Measurements from ENCODE around the gene CSPG4.

The CSPG4 gene

DNA sequence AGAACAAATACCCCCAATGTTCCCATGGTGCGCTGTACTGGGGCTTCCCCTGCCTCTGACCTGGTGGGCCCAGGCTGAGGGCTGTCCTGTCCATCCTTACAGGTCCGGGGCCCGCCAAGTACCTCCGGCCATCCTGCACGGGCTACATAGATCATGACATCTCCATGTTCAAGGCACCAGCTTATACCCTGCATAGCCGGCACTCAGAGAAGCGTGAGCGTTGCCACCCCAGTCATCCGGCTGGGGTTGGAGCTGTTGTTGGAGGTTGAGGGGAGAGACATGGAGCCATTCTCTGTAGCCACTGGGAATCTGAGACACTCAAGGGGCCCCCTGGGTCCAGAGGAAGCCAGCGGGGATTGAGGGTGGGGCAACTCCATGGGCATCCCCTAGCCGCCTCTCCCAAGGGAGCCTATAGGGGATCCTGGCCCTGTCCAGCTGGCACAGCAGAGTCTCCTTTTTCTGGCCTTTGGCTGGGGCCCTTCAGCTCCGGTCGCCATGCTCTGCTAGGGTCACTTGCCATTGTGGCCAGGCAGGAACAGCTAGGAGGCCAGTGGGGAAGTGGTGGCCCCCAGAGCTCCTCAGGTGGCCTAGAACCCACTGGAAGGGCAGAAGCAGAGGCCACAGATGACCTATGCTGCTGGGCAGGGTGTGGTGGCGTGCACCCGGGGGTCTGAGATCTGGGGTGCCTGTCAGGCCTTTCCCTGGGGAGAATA is 12.5 kb upstream of the CSPG4 start:
- H3K27me3 ChIP-seq (ENCODE audit: control insufficient read depth, low read length) = no peaks in the 10 kb centered on the region
- H3K79me2 ChIP-seq (ENCODE audit: control insufficient read depth, low read length) = no peaks in the 10 kb centered on the region
- no peak overlapping the region for H3K4me2 ChIP-seq (ENCODE audit: low read length)
- H3K9me2 ChIP-seq (replicated peaks; ENCODE audit: control insufficient read depth, low read length) = no peaks in the 10 kb centered on the region
- H4K20me1 ChIP-seq (ENCODE audit: control insufficient read depth, insufficient read depth, low read depth, low read length) = no peaks in the 10 kb centered on the region
- H3K9me3 ChIP-seq (ENCODE audit: control insufficient read depth, insufficient read depth, low read length) = no peaks in the 10 kb centered on the region
- no peak overlapping the region for H3K27ac ChIP-seq (ENCODE audit: low read depth, low read length)
- H3K4me1 ChIP-seq (ENCODE audit: control insufficient read depth, low read length) = no peaks in the 10 kb centered on the region
- H3F3A ChIP-seq (ENCODE audit: control insufficient read depth, insufficient read depth) = no peaks in the 10 kb centered on the region
- TF ChIP-seq EZH2phosphoT487 (IDR thresholded peaks at IDR 0.05; ENCODE audit: borderline replicate concordance, low read length) = no peak
- no peak for TF ChIP-seq CTCF (IDR thresholded peaks at IDR 0.05; ENCODE audit: low read depth, low read length, poor library complexity, severe bottlenecking)
- no peak overlapping the region for H3K4me3 ChIP-seq (ENCODE audit: low read length)
- no peaks in the 10 kb centered on the region for H3K36me3 ChIP-seq (ENCODE audit: control insufficient read depth, low read length)

DNA sequence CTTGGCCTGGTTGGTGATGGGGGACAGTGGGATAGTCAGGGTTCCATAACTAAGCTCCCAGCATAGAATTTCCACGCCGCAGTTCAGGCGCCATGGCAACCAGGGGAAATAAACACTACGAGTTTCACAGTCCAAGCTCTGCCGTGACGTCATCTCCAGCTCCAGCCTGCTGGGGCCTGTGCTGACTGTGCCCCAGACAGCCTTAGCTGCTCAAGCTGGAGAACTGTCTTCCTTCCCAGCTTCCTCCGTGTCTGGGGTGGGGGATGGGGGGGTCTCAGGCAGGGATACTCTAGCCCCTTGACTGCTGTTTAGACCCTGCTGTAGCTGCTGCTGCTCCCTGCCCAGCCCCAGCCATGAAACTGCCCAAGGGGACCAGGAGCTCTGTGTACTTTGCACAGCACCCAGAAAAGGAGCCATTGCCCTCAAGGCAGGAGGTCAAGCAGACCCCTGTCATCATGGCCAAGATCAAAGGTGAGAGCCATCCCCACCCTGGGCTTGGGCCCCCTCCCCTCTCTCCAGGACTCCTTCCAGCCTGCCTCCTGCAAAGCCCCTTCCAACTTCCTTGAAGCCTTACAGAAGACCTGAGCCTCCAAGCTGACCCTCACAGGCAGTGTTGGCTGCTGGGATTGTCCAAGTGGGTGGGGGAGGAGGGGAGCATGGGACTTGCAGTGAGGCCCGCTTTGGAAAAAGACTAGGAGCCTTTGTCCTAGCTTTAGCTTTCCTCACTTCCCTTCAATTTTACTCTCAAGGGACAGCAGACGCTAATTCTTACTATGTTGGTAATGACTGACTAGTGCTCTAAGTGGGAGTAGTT is 11.4 kb upstream of the CSPG4 start:
- Histone ChIP-seq H3K4me3 (ENCODE audit: low read length) (no peak overlapping the region), H3K79me2 (ENCODE audit: control insufficient read depth, low read length) (no peaks in the 10 kb centered on the region), H3K27me3 (ENCODE audit: control insufficient read depth, low read length) (no peaks in the 10 kb centered on the region), H3K9me3 (ENCODE audit: control insufficient read depth, insufficient read depth, low read length) (no peaks in the 10 kb centered on the region), H3K4me1 (ENCODE audit: control insufficient read depth, low read length) (no peaks in the 10 kb centered on the region), H3F3A (ENCODE audit: control insufficient read depth, insufficient read depth) (no peaks in the 10 kb centered on the region), H3K27ac (ENCODE audit: low read depth, low read length) (no peak overlapping the region), H3K36me3 (ENCODE audit: control insufficient read depth, low read length) (no peaks in the 10 kb centered on the region), H3K4me2 (ENCODE audit: low read length) (no peak overlapping the region), H4K20me1 (ENCODE audit: control insufficient read depth, insufficient read depth, low read depth, low read length) (no peaks in the 10 kb centered on the region), H3K9me2 (replicated peaks; ENCODE audit: control insufficient read depth, low read length) (no peaks in the 10 kb centered on the region)
- TF ChIP-seq EZH2phosphoT487 (IDR thresholded peaks at IDR 0.05; ENCODE audit: borderline replicate concordance, low read length) (no peak), CTCF (IDR thresholded peaks at IDR 0.05; ENCODE audit: low read depth, low read length, poor library complexity, severe bottlenecking) (no peak)

GRCh38 chr15:75723171-75723846 is 10.7 kb upstream of the CSPG4 start:
- Histone ChIP-seq H3K9me2 (replicated peaks; ENCODE audit: control insufficient read depth, low read length) (no peaks in the 10 kb centered on the region), H3K27me3 (ENCODE audit: control insufficient read depth, low read length) (peaks cover 3% of the 10 kb centered on the region; the same call in 1 of the 2 replicates), H3K36me3 (ENCODE audit: control insufficient read depth, low read length) (no peaks in the 10 kb centered on the region), H4K20me1 (ENCODE audit: control insufficient read depth, insufficient read depth, low read depth, low read length) (no peaks in the 10 kb centered on the region), H3K4me1 (ENCODE audit: control insufficient read depth, low read length) (no peaks in the 10 kb centered on the region), H3K4me2 (ENCODE audit: low read length) (no peak overlapping the region), H3K4me3 (ENCODE audit: low read length) (no peak overlapping the region), H3K9me3 (ENCODE audit: control insufficient read depth, insufficient read depth, low read length) (no peaks in the 10 kb centered on the region), H3F3A (ENCODE audit: control insufficient read depth, insufficient read depth) (no peaks in the 10 kb centered on the region), H3K27ac (ENCODE audit: low read depth, low read length) (no peak overlapping the region), H3K79me2 (ENCODE audit: control insufficient read depth, low read length) (no peaks in the 10 kb centered on the region)
- no peak for TF ChIP-seq CTCF (IDR thresholded peaks at IDR 0.05; ENCODE audit: low read depth, low read length, poor library complexity, severe bottlenecking)
- TF ChIP-seq EZH2phosphoT487 (IDR thresholded peaks at IDR 0.05; ENCODE audit: borderline replicate concordance, low read length) = no peak
